WTC11 (cell line): Measurements from ENCODE around the gene ZNF322. TPM values are rescaled to one million over a fixed set of nuclear protein-coding genes. Genes with fewer than 3 reads are reported as not detected.
A peak's percentile ranks its signal among the peaks of the same experiment; 100 is the strongest.

Experiments
- ATAC-seq: fragments of 200-7000 bp; cut with Tn5 transposase; 2 replicates; pipeline ENCODE4 v1.10.0; 2021; ENCODE audit warnings: mild to moderate bottlenecking, moderate library complexity
- CTCF ChIA-PET: fragments of 300-600 bp; sonication (Branson Sonifier 250); formaldehyde crosslinking; loops from one replicate; lab custom pipeline; 2021; ENCODE audit warnings: antibody characterized with exemption; lab: Charles Lee
- POLR2A ChIA-PET: fragments of 350-600 bp; sonication (Branson Sonifier 250); formaldehyde crosslinking; loops from one replicate; lab custom pipeline; 2021; ENCODE audit warnings: antibody characterized with exemption; lab: Charles Lee
- DNase-seq: peaks from one replicate; pipeline ENCODE4 v3.0.0; 2021; ENCODE audit warnings: low spot score
- H3K27ac Mint-ChIP-seq: 2 replicates; pipeline ENCODE4 v1.8.0; 2021; ENCODE audit warnings: mixed read lengths
- H3K27me3 Mint-ChIP-seq: 2 replicates; pipeline ENCODE4 v1.8.0; 2021; ENCODE audit warnings: low read depth, mild to moderate bottlenecking, moderate library complexity, mixed read lengths
- H3K36me3 Mint-ChIP-seq: 2 replicates; pipeline ENCODE4 v1.8.0; 2021; ENCODE audit warnings: mixed read lengths
- H3K4me1 Mint-ChIP-seq: 2 replicates; pipeline ENCODE4 v1.8.0; 2022; ENCODE audit warnings: mixed read lengths
- H3K4me3 Mint-ChIP-seq: 2 replicates; pipeline ENCODE4 v1.8.0; 2021; ENCODE audit warnings: mild to moderate bottlenecking, moderate library complexity, mixed read lengths
- H3K9me3 Mint-ChIP-seq: 2 replicates; pipeline ENCODE4 v1.8.0; 2021; ENCODE audit warnings: mixed read lengths
- E2F1 ChIP-seq: sonication (generic); formaldehyde crosslinking; IDR thresholded peaks from 2 replicates; pipeline ENCODE4 v1.8.0; 2022; ENCODE audit warnings: mild to moderate bottlenecking, missing genetic modification reagents
- ESRRA ChIP-seq: sonication (generic); formaldehyde crosslinking; IDR thresholded peaks from 2 replicates; pipeline ENCODE4 v1.8.1; 2022; ENCODE audit warnings: mild to moderate bottlenecking, missing genetic modification reagents, borderline replicate concordance
- FOXJ3 ChIP-seq: sonication (generic); formaldehyde crosslinking; IDR thresholded peaks from 2 replicates; pipeline ENCODE4 v1.9.0; 2021; ENCODE audit warnings: missing genetic modification reagents, mild to moderate bottlenecking, borderline replicate concordance
- FOXK1 ChIP-seq: sonication (generic); formaldehyde crosslinking; IDR thresholded peaks from 2 replicates; pipeline ENCODE4 v1.8.0; 2022; ENCODE audit warnings: mild to moderate bottlenecking, moderate library complexity, missing genetic modification reagents
- FOXP1 ChIP-seq: sonication (generic); formaldehyde crosslinking; IDR thresholded peaks from 2 replicates; pipeline ENCODE4 v1.8.0; 2022; ENCODE audit warnings: missing genetic modification reagents, mild to moderate bottlenecking, moderate library complexity, borderline replicate concordance
- JUN ChIP-seq: sonication (generic); formaldehyde crosslinking; IDR thresholded peaks from 2 replicates; pipeline ENCODE4 v1.8.0; 2023; ENCODE audit warnings: mild to moderate bottlenecking, missing genetic modification reagents
- RORB ChIP-seq: fragments of 250-450 bp; sonication (Bioruptor Pico); IDR thresholded peaks from 2 replicates; pipeline ENCODE4 v1.9.0; 2021; ENCODE audit warnings: mild to moderate bottlenecking
- TCF7 ChIP-seq: sonication (generic); formaldehyde crosslinking; IDR thresholded peaks from 2 replicates; pipeline ENCODE4 v1.8.0; 2022; ENCODE audit warnings: mild to moderate bottlenecking, low read depth, missing genetic modification reagents, moderate library complexity
- ZNF423 ChIP-seq: fragments of 250-450 bp; sonication (Bioruptor Pico); IDR thresholded peaks from 2 replicates; pipeline ENCODE4 v2.1.2; 2022; ENCODE audit warnings: mild to moderate bottlenecking, moderate library complexity
- ZNF532 ChIP-seq: fragments of 250-450 bp; sonication (Bioruptor Pico); IDR thresholded peaks from 2 replicates; pipeline ENCODE4 v1.9.0; 2021; ENCODE audit warnings: mild to moderate bottlenecking, borderline replicate concordance
- total RNA-seq: library from RNA; stranded (reverse); gene quantifications from 3 replicates; pipeline ENCODE4 v1.2.3, GENCODE V29; 2021
- TF ChIP-seq, protein P1 (sequence below): fragments of 250-450 bp; sonication (Bioruptor Pico); IDR thresholded peaks from 2 replicates; pipeline ENCODE4 v1.9.0; 2021; ENCODE audit warnings: mild to moderate bottlenecking
- TF ChIP-seq, protein P2 (sequence below): sonication (generic); formaldehyde crosslinking; IDR thresholded peaks from 2 replicates; pipeline ENCODE4 v1.8.1; 2023; ENCODE audit warnings: mild to moderate bottlenecking, moderate library complexity, missing genetic modification reagents
- TF ChIP-seq, protein P3 (sequence below): sonication (generic); formaldehyde crosslinking; IDR thresholded peaks from 2 replicates; pipeline ENCODE4 v1.8.1; 2023; ENCODE audit warnings: mild to moderate bottlenecking, missing genetic modification reagents, moderate library complexity
- TF ChIP-seq, protein P4 (sequence below): fragments of 250-450 bp; sonication (Bioruptor Pico); IDR thresholded peaks from 2 replicates; pipeline ENCODE4 v1.9.0; 2021; ENCODE audit warnings: mild to moderate bottlenecking

The ZNF322 gene
- total RNA-seq, 1 experiment from 2014 or later, result 42.9 TPM

- TF ChIP-seq FOXJ3, result no peak
- no peak for TF ChIP-seq TCF7 (CRISPR knock-in tag)
- no peak for TF ChIP-seq JUN (CRISPR knock-in tag)
- TF ChIP-seq, protein P1, sequence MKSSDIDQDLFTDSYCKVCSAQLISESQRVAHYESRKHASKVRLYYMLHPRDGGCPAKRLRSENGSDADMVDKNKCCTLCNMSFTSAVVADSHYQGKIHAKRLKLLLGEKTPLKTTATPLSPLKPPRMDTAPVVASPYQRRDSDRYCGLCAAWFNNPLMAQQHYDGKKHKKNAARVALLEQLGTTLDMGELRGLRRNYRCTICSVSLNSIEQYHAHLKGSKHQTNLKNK (CRISPR knock-in tag), result no peak
- DNase-seq, result no peak
Observed at GRCh38 chr6:26623339-26623859, 36.1 kb downstream of the ZNF322 start.

DNA sequence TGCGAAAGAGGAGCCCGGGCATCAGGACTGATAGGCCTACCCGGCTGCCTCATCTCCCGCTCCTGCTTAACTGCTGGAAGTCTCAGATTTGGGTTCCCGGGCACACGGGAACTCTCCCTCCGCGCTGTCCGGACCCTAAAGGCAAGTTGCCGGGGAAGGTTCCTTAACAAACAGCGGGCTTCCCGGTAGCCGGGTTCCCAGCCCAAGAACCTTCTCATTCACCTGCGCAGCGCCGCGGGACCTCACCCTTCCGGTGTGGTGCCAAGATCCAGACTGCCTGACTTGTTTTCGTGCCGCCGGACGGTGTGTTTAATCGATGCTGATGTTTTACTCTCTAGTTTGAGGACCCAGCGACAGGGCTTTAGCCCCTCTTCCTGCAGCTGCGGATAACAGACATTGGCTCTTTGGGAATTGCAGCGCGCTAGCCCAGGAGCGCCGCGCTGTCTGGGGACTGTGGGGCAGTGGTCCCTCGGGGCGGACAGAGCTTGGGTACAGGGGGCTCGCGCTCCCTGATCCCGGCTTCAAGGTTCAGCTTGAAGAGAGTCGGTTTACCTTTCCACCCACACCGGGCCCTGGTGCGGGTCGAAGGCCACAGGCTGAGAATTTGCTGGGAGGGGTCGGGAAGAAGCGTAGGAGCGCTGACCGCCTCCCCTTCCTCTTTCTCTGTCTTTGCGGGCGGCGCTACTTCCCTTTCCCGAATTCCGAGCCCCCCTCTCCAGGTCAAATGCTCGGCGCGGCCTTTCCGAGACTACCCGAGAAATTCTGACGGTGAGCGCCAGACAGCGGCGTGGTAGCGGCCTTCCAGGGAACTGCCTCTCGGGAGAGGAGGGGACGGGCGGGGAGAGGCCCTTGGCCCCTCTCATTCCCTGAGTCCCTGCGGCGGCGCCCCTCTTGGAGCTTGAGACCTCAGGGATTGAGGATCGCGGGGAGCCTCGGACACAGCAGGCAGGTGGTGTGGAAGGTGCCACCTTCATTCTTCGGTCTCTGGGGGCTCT is 45.6 kb downstream of the ZNF322 start:
- Mint-ChIP-seq H3K27ac (no peak overlapping the region), H3K9me3 (peaks cover 11% of the 10 kb centered on the region)
- TF ChIP-seq, protein P2, sequence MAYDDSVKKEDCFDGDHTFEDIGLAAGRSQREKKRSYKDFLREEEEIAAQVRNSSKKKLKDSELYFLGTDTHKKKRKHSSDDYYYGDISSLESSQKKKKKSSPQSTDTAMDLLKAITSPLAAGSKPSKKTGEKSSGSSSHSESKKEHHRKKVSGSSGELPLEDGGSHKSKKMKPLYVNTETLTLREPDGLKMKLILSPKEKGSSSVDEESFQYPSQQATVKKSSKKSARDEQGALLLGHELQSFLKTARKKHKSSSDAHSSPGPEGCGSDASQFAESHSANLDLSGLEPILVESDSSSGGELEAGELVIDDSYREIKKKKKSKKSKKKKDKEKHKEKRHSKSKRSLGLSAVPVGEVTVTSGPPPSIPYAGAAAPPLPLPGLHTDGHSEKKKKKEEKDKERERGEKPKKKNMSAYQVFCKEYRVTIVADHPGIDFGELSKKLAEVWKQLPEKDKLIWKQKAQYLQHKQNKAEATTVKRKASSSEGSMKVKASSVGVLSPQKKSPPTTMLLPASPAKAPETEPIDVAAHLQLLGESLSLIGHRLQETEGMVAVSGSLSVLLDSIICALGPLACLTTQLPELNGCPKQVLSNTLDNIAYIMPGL (CRISPR knock-in tag), result peak; percentile 63; the same call in 1 of the 2 replicates
- TF ChIP-seq, protein P3, sequence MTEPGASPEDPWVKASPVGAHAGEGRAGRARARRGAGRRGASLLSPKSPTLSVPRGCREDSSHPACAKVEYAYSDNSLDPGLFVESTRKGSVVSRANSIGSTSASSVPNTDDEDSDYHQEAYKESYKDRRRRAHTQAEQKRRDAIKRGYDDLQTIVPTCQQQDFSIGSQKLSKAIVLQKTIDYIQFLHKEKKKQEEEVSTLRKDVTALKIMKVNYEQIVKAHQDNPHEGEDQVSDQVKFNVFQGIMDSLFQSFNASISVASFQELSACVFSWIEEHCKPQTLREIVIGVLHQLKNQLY (CRISPR knock-in tag), result no peak
- TF ChIP-seq ZNF423 (CRISPR knock-in tag) (no peak), FOXP1 (CRISPR knock-in tag) (0 out of 2 replicates have a peak, but pooled peaks have one; percentile 53)
- TF ChIP-seq, all 79 proteins: peak for 2
- Mint-ChIP-seq H3K4me1 (peaks cover 11% of the 10 kb centered on the region), H3K4me3 (peak overlapping the region; percentile 87), H3K27me3 (peaks cover 80% of the 10 kb centered on the region), H3K36me3 (0 out of 2 replicates have a peak, but pooled peaks cover 3% of the 10 kb centered on the region)
- ChIA-PET CTCF (interaction anchor here (1.4 to 1.6 kb wide), 3 partner anchors 19 to 464 kb away, joined by 5 to 10 read pairs (median 5); no protein-coding TSS in a partner anchor), POLR2A (no interaction called here)
- DNase-seq (peak; percentile 68), ATAC-seq (peak; percentile 77)

More at GRCh38 chr6:26623339-26623859, 36.1 kb downstream of the ZNF322 start:
- peaks cover 5% of the 10 kb centered on the region; the same call in 1 of the 2 replicates for H3K36me3 Mint-ChIP-seq
- POLR2A ChIA-PET, result no interaction called here
- H3K27ac Mint-ChIP-seq, result no peak overlapping the region
- no peaks in the 10 kb centered on the region for H3K4me1 Mint-ChIP-seq
- H3K27me3 Mint-ChIP-seq, result peaks cover 6% of the 10 kb centered on the region; the same call in 1 of the 2 replicates
- H3K4me3 Mint-ChIP-seq, result no peak overlapping the region
- ATAC-seq, result no peak
- CTCF ChIA-PET, result no interaction called here
- H3K9me3 Mint-ChIP-seq, result peaks cover 19% of the 10 kb centered on the region

- peaks cover 11% of the 10 kb centered on the region for H3K9me3 Mint-ChIP-seq
- H3K36me3 Mint-ChIP-seq, result 0 out of 2 replicates have a peak, but pooled peaks cover 3% of the 10 kb centered on the region
- H3K4me3 Mint-ChIP-seq, result peak overlapping the region; percentile 87
- POLR2A ChIA-PET, result no interaction called here
- peaks cover 86% of the 10 kb centered on the region for H3K27me3 Mint-ChIP-seq
- DNase-seq (no peak), ATAC-seq (peak; percentile 12)
- no peak for TF ChIP-seq RORB (CRISPR knock-in tag)
- TF ChIP-seq ZNF532, result no peak
- TF ChIP-seq FOXK1 (CRISPR knock-in tag), result no peak
- no peak for TF ChIP-seq E2F1
- no peak for TF ChIP-seq ESRRA
- TF ChIP-seq, protein P4, sequence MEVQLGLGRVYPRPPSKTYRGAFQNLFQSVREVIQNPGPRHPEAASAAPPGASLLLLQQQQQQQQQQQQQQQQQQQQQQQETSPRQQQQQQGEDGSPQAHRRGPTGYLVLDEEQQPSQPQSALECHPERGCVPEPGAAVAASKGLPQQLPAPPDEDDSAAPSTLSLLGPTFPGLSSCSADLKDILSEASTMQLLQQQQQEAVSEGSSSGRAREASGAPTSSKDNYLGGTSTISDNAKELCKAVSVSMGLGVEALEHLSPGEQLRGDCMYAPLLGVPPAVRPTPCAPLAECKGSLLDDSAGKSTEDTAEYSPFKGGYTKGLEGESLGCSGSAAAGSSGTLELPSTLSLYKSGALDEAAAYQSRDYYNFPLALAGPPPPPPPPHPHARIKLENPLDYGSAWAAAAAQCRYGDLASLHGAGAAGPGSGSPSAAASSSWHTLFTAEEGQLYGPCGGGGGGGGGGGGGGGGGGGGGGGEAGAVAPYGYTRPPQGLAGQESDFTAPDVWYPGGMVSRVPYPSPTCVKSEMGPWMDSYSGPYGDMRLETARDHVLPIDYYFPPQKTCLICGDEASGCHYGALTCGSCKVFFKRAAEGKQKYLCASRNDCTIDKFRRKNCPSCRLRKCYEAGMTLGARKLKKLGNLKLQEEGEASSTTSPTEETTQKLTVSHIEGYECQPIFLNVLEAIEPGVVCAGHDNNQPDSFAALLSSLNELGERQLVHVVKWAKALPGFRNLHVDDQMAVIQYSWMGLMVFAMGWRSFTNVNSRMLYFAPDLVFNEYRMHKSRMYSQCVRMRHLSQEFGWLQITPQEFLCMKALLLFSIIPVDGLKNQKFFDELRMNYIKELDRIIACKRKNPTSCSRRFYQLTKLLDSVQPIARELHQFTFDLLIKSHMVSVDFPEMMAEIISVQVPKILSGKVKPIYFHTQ (CRISPR knock-in tag), result no peak
- peaks cover 11% of the 10 kb centered on the region for H3K4me1 Mint-ChIP-seq
- H3K27ac Mint-ChIP-seq, result no peak overlapping the region
- CTCF ChIA-PET, result interaction anchor here (0.6 to 1.5 kb wide), 2 partner anchors 18 to 515 kb away, joined by 5 to 7 read pairs; no protein-coding TSS in a partner anchor
Observed at GRCh38 chr6:26613201-26613600, 46.3 kb downstream of the ZNF322 start.
